ENCODE data around the gene TMEM147.
"Not testable (repeated sequence)": the region's sequence is repeated elsewhere in the genome, so short reads cannot be mapped to it uniquely, and the experiment has no call there.

The TMEM147 gene

GRCh38 chr19:35563207-35563829 lies 17.9 kb downstream of the TMEM147 start, which contains the start of gene ATP4A:
Gene ATP4A, minus strand, starts transcription at chr19:35563658. Its CDS starts 29 bp downstream, at chr19:35563629.
- no peak for DNase-seq

DNA sequence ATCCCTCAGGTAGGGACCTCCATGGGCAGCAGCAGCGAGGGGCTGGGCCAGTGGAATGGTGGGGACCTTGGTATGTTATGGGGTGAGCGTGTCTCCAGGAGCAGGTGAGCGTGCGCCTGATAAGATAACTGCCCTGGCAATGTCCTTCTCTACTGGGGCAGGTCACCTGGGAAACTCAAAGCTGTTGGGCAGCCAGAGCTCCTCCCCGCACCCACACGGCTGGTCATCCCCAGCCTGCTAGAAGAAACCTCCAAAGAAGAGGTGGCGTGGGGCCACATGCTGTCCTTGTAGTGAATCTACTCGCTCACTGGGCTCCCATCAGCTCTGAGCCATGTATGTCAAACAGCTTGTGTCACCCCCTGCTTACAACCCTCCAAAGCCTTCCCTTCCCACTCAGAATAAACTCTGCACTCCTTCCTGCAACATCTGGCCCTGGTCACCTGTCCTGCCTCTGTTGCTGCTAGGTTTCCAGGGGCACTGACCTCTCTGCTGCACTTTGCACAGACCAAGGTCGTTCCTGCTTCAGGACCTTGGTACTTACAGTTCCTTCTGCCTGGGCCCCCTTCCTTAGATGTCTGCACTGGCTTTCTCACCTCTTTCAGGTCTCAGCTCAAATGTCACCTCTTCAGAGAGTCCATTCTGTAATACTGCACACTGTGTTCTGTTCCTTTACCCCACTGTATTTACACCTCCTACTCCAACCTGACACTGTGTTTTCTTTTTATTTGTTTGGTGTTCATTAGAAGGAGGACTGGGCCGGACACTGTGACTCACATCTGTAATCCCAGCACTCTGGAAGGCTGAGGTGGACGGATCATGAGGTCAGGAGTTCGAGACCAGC lies 19.8 kb downstream of the TMEM147 start:
- DNase-seq = no peak

DNA sequence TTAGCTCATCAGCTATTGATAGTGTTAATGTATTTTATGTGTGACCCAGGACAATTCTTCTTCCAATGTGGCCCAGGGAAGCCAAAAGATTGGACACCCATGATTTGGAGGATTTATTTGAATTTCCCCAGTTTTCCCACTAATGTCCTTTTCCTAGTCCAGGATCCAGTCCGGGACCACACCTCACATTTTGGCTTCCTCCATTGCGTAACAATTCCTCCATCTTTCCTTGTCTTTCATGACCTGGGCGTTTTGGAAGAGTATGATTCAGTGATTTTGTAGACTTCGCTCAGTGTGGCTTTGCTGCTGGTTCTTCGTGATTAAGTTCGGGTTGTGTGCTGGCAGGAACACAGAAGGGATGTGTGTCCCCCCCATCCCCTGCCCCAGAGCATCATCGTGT lies 21.3 kb downstream of the TMEM147 start:
- no peak for DNase-seq

DNA sequence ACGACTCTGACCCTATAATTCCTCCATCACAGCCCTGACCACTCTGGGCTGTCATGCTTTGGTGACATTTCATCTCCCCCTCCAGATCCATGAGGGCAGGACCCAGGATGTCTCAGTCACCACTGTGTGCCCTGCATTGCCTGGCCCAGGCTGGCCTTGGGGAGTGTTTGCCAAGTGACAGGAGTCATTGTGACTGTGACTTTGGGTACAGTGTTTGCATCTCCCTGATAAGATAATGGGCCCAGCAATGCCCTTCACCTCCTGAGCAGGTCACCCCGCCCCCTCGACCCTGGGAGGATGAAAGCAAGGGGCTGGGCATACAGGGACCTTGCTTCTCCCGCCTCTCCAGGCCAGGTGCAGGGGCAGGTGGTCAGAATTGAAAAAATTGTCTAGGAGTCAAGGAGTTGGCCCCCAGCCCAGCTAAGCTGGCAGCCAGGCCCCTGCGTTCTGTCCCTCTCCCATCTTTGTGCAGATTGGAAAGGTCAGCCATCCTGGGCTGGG lies 23.9 kb downstream of the TMEM147 start:
- DNase-seq = peak in 1 of 3 experiments; percentile 21

- DNase-seq = no peak
These were observed 26.1 kb downstream of the TMEM147 start for GRCh38 chr19:35571406-35571965.

DNA sequence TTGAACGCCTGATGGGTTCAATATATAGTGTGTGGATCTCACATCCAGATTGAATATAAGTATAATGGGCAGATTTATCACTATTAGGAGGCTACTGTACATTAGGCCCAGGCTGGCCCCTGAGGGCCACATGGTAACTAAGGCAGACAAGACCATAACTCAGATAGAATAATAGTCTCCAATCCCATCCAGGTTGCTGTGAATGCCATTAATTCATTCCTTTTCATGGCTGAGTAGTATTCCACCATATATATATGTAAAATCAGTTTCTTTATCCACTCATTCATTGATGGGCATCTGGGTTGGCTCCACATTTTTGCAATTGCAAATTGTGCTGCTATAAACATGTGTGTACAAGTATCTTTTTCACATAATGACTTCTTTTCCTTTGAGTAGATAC lies 32.5 kb downstream of the TMEM147 start:
- DNase-seq = no peak

DNA sequence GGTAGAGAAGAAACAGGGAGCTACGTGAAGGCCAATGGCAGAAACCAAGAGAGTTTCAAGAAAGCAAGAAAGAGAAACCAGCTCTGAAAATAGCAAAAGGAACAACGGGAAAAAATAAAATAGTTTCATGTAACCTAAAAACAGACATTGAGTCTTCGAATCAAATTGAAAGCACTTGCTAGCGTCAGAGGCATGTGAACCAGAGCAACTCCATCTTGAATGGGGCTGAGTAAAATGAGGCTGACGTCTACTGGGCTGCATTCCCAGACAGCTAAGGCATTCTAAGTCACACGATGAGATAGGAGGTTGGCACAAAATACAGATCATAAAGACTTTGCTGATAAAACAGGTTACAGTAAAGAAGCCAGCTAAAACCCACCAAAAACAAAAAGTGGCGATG lies 33.3 kb downstream of the TMEM147 start:
- no peak for DNase-seq

- no peak for DNase-seq
These were observed 37.3 kb downstream of the TMEM147 start for GRCh38 chr19:35582760-35583159.

DNA sequence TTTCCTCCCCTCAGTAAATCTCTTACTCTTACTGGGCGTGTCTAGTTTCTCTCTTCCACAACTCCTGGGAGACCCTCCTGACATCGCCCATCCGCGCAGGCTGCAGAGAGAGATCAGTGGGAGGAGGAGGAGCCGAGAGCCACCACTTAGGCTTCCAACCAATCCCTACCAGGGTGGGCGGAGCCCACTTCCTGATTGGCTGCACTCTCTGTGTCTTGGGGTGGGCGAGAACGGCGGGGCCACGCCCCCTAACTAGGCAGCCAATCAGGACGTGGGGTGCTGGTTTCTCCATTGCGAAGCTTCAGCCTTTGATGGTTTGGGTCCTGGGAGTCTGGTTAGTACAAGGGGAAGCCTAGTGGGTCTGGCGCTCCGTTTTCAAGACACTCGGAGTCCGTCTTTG lies 40.4 kb downstream of the TMEM147 start, which contains the start of gene PMIS2:
Gene PMIS2 (plus strand): TSS at position 326 of the 400 bp plus-strand sequence. CDS start 87 bp downstream, outside the sequence.
- no peak for DNase-seq

- DNase-seq = no peak
These were observed 41.9 kb downstream of the TMEM147 start for GRCh38 chr19:35587321-35587720.

GRCh38 chr19:35590875-35591274 lies 45.4 kb downstream of the TMEM147 start:
- no peak for DNase-seq

DNA sequence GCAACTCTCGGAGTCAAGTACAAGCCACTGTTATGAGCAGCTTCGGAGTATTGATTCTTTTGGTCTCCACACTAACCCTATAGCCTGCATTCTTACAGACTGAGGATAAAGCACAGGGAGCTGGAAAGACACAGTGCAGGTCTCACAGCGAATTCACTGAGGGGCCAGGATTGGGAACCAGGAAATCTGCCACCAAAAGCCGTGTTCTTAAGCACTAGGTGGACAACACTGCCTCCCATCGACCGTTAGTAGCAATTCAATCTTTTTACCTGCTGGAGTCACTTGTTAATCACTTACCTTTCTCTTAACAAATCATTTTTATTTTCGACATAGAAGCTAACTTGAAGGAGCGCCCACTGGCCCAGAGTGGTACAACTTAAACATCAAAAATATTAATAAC lies 46.8 kb downstream of the TMEM147 start:
- peak in 1 of 3 experiments; percentile 19 for DNase-seq

DNA sequence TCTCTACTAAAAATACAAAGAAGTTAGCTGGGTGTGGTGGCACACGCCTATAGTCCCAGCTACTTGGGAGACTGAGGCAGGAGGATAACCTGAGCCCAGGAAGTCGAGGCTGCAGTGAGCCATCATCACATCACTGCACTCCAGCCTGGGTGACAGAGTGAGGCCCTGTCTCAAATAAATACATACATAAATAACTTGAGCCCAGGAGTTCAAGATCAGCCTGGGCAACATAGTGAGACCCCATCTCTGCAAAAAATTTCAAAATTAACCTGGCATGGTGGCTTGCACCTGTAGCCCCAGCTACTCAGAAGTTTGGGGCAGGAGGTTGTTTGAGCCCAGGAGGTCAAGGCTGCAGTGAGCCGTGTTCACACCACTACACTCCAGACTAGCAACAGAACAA lies 49.6 kb downstream of the TMEM147 start:
- not testable (repeated sequence) for DNase-seq

- DNase-seq = no peak
These were observed 50.5 kb downstream of the TMEM147 start for GRCh38 chr19:35595928-35596327.

- DNase-seq = no peak
These were observed 51.1 kb downstream of the TMEM147 start for GRCh38 chr19:35596366-35596999.
